Small intestine (tissue), 16 donors: ENCODE measurements around the gene DEK. TPM values are rescaled to one million over a fixed set of nuclear protein-coding genes. Genes with fewer than 3 reads are reported as not detected.
"Not testable (repeated sequence)": the region's sequence is repeated elsewhere in the genome, so short reads cannot be mapped to it uniquely, and the experiment has no call there.

Experiments used
- DNase-seq, 2 donors: peaks; one replicate each; pipeline versions ENCODE4 v3.0.0 to v3.0.0-alpha.2; 2013
- FAIRE-seq: peaks from 2 replicates; lab custom pipeline; 2012; peaks lifted over from hg19 to GRCh38; lab: Jason Lieb, UNC
- H3K27ac ChIP-seq, 3 donors: one replicate each; pipeline ENCODE4 v1.5.1; 2013; ENCODE audit warnings: low read length in 2 of 3, mild to moderate bottlenecking in 2 of 3, control low read depth in 1 of 3, inconsistent platforms in 1 of 3, low read depth in 1 of 3, moderate library complexity in 1 of 3
- H3K27me3 ChIP-seq, 3 donors: one replicate each; pipeline ENCODE4 v1.6.1; 2013; ENCODE audit warnings: low read length in 3 of 3, inconsistent platforms in 1 of 3; ENCODE audit not compliant: control insufficient read depth in 3 of 3, insufficient read depth in 3 of 3
- H3K36me3 ChIP-seq, 3 donors: one replicate each; pipeline ENCODE4 v1.6.1; 2013; ENCODE audit warnings: low read length in 3 of 3, inconsistent platforms in 1 of 3, low read depth in 1 of 3, mild to moderate bottlenecking in 1 of 3, moderate library complexity in 1 of 3; ENCODE audit not compliant: control insufficient read depth in 3 of 3, insufficient read depth in 2 of 3
- H3K4me1 ChIP-seq, 3 donors: one replicate each; pipeline ENCODE4 v1.6.1; 2013; ENCODE audit warnings: low read length in 2 of 3, inconsistent platforms in 1 of 3, low read depth in 1 of 3, mild to moderate bottlenecking in 1 of 3, moderate library complexity in 1 of 3; ENCODE audit not compliant: control insufficient read depth in 3 of 3, insufficient read depth in 2 of 3
- H3K4me3 ChIP-seq, 3 donors: one replicate each; pipeline ENCODE4 v1.5.1; 2013; ENCODE audit warnings: low read length in 3 of 3, control low read depth in 1 of 3, inconsistent platforms in 1 of 3, low read depth in 1 of 3, mild to moderate bottlenecking in 1 of 3, moderate library complexity in 1 of 3
- H3K9me3 ChIP-seq, 2 donors: one replicate each; pipeline ENCODE4 v1.6.1; 2013; ENCODE audit warnings: low read depth in 1 of 2, low read length in 1 of 2; ENCODE audit not compliant: control insufficient read depth in 2 of 2, insufficient read depth in 1 of 2
- WGBS, 3 donors: extraction: QIAGEN DNeasy Blood & Tissue Kit; methylation state at CpG; one replicate each; pipeline ENCODE4 v1.1.7; 2013; 5-methylcytosine and 5-hydroxymethylcytosine counted together
- long read RNA-seq, 10 donors: transcript quantifications; one replicate each; lab custom pipeline, GENCODE V29; 2026
- polyA plus RNA-seq, 4 donors: library from polyadenylated mRNA; stranded (reverse) in 3 of 4; unstranded in 1 of 4; fragments of 200-250 nt in 3 of 4; fragments of 120-200 nt in 1 of 4; gene quantifications; one replicate each; pipeline versions ENCODE4 v1.2.1 to v1.2.3, GENCODE V29; 2013
- donor health status: healthy with polysubstance abuse.
- donor health status: control.
- donor health status: control.
- donor health status: Bipolar disorder and iron deficiency.
- donor health status: healthy.

The DEK gene, protein sequence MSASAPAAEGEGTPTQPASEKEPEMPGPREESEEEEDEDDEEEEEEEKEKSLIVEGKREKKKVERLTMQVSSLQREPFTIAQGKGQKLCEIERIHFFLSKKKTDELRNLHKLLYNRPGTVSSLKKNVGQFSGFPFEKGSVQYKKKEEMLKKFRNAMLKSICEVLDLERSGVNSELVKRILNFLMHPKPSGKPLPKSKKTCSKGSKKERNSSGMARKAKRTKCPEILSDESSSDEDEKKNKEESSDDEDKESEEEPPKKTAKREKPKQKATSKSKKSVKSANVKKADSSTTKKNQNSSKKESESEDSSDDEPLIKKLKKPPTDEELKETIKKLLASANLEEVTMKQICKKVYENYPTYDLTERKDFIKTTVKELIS
- polyA plus RNA-seq: 100 to 1,000 TPM in 1 of 4 donors, 10 to 100 TPM in 3; 55.7 to 113 (median 69.2) TPM
- long read RNA-seq, donor 1, transcript DEK-202 (11 exons, 3,427 nt): major isoform, 17 of 91 reads
- long read RNA-seq, donor 1, partial matches to known transcripts: 70 of 91 reads
- long read RNA-seq, donor 1, other reads (novel, unspliced or antisense): 0 of 91 reads
- long read RNA-seq, donor 2, transcript DEK-202 (11 exons, 3,427 nt): major isoform, 6 of 13 reads
- long read RNA-seq, donor 2, partial matches to known transcripts: 7 of 13 reads
- long read RNA-seq, donor 2, other reads (novel, unspliced or antisense): 0 of 13 reads
- long read RNA-seq, donor 3, partial matches to known transcripts: 40 of 49 reads
- long read RNA-seq, donor 3, other reads (novel, unspliced or antisense): 0 of 49 reads
- long read RNA-seq, donor 4, partial matches to known transcripts: 0 of 2 reads
- long read RNA-seq, donor 4, other reads (novel, unspliced or antisense): 0 of 2 reads
- long read RNA-seq, donor 5, partial matches to known transcripts: 5 of 8 reads
- long read RNA-seq, donor 5, other reads (novel, unspliced or antisense): 0 of 8 reads
- long read RNA-seq, donor 6, transcript DEK-202 (11 exons, 3,427 nt): major isoform, 7 of 13 reads
- long read RNA-seq, donor 6, partial matches to known transcripts: 5 of 13 reads
- long read RNA-seq, donor 6, other reads (novel, unspliced or antisense): 0 of 13 reads
- long read RNA-seq, donor 7, transcript DEK-202 (11 exons, 3,427 nt): major isoform, 25 of 419 reads
- long read RNA-seq, donor 7, partial matches to known transcripts: 388 of 419 reads
- long read RNA-seq, donor 7, other reads (novel, unspliced or antisense): 0 of 419 reads
- long read RNA-seq, donor 8: 0 reads
- long read RNA-seq, donor 9, partial matches to known transcripts: 0 of 2 reads
- long read RNA-seq, donor 9, other reads (novel, unspliced or antisense): 0 of 2 reads
- long read RNA-seq, donor 10, transcript DEK-202 (11 exons, 3,427 nt): major isoform, 11 of 53 reads
- long read RNA-seq, donor 10, partial matches to known transcripts: 40 of 53 reads
- long read RNA-seq, donor 10, other reads (novel, unspliced or antisense): 0 of 53 reads

DNA sequence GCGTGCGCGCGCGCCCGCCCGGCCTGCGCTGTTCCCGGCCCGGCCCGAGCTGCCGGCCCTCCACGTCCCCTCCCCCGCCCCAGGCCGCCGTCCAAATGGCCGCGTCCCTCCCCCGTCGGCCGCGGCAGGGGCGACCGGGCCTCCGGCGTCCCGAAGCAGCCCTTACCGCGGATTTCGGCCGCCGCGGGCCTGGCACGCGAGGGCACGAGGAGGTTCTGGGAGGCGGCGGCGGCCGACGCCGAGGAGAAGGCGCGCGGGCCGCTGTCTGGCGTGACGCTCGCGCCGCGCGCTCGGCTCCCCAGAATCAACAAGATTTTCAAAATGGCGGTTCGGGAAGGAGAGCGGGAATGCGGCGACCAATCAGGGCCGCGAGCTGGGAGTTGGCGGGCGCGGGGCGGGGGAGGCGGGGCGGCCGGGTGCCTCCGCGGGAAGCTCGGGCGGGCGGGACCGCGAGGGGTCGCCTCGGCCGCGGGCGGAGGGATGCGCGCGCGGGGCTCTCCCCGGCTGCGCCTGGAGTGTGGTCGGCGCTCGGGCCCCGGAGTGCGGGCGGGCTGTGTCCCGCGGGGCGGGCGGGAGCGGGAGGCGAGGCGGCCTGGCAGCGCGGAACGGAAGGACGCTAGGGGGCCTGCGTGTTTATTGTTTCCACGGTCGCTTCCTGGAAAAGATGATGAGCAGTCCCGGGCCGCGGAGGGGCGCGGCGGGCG, at the start of gene DEK:
Gene DEK (minus strand): TSS at position 312 of the 704 bp plus-strand sequence. CDS start 543 bp downstream, outside the sequence.
- H3K9me3 ChIP-seq: peaks cover 0 to 9% of the 10 kb centered on the region in 2 donors
- peaks cover 4 to 13% (median 6%) of the 10 kb centered on the region in 3 donors for H3K4me1 ChIP-seq
- peak within 1 kb of the TSS; percentile 81 to 97 (median 84) for H3K27ac ChIP-seq
- peak within 1 kb of the TSS; percentile 83 to 92 (median 90) for H3K4me3 ChIP-seq
- DNase-seq (peak; percentile 84 to 94), FAIRE-seq (no peak)
- no peaks in the 10 kb centered on the region for H3K27me3 ChIP-seq
- 0 to 1% (median 1%) methylated on average over 74 to 113 of the region's 113 CpGs for WGBS, 3 donors
- peaks cover 0 to 10% (median 0%) of the 10 kb centered on the region in 3 donors for H3K36me3 ChIP-seq

DNA sequence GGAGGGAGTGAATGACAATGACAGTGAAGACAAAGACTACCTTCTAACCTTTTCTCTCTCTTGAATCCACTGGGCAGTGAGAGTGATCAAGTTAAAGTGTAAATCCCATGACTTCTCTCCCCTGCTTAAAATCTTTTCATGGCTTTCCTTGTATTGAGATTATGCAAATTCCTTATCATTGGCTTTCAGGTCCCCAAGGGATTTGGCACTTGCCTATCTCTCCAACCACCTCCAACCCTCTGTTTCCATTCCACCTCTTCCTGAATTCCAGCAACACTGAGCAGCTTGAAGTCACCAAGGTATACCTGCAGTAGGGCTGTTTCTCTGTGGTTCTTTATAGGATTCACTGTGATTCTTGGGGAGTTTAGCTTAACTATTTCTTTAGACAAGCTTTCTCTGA, 48.0 kb upstream of the DEK start:
- no peaks in the 10 kb centered on the region for H3K36me3 ChIP-seq
- peaks cover 0 to 7% of the 10 kb centered on the region in 2 donors for H3K9me3 ChIP-seq
- H3K4me3 ChIP-seq: no peak overlapping the region
- H3K27ac ChIP-seq: no peak overlapping the region
- no peaks in the 10 kb centered on the region for H3K4me1 ChIP-seq
- DNase-seq (no peak), FAIRE-seq (no peak)
- H3K27me3 ChIP-seq: peaks cover 0 to 1% (median 0%) of the 10 kb centered on the region in 3 donors

DNA sequence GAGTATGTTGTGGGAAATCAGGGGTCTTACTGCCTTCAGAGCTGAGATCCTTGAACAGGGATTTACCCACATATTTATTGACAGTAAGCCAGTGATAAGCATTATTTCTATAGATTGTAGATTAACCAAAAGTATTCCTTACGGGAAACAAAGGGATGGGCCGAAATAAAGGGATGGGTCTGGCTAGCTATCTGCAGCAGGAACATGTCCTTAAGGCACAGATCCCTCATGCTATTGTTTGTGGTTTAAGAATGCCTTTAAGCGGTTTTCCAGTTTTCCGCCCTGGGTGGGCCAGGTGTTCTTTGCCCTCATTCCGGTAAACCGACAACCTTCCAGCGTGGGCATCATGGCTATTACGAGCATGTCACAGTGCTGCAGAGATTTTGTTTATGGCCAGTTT, 45.7 kb upstream of the DEK start:
- 72 to 96% (median 87%) methylated on average over 8 of the region's 8 CpGs for whole genome bisulfite sequencing, 3 donors

DNA sequence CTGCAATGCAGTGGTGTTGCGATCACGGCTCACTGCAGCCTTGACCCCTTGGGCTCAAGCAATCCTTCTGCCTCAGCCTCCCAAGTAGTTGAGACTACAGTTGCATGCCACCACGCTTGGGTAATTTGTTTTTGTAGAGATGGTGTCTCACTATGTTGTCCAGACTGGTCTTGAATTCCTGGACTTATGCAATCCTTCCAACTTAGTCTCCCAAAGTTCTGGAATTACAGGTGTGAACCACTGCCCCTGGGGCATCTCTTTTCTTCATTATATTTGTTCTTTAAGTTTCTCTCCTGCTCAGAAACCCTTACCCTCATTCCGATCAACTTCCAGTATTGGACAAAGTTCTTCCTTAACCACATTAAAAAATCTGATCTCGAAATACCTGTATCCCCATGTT, 44.7 kb upstream of the DEK start:
- Histone ChIP-seq H3K27ac (no peak overlapping the region), H3K36me3 (no peaks in the 10 kb centered on the region), H3K9me3 (peaks cover 0 to 7% of the 10 kb centered on the region in 2 donors), H3K4me1 (no peaks in the 10 kb centered on the region), H3K4me3 (no peak overlapping the region), H3K27me3 (peaks cover 0 to 1% (median 0%) of the 10 kb centered on the region in 3 donors)
- WGBS, 3 donors: 91 to 94% (median 91%) methylated on average over 5 of the region's 5 CpGs
- DNase-seq (no peak), FAIRE-seq (no peak)

More for the DNA sequence above, 45.7 kb upstream of the DEK start:
- not testable (repeated sequence) for H3K9me3 ChIP-seq, H3K4me1 ChIP-seq, H3K36me3 ChIP-seq, H3K4me3 ChIP-seq, DNase-seq, FAIRE-seq, H3K27me3 ChIP-seq, H3K27ac ChIP-seq

DNA sequence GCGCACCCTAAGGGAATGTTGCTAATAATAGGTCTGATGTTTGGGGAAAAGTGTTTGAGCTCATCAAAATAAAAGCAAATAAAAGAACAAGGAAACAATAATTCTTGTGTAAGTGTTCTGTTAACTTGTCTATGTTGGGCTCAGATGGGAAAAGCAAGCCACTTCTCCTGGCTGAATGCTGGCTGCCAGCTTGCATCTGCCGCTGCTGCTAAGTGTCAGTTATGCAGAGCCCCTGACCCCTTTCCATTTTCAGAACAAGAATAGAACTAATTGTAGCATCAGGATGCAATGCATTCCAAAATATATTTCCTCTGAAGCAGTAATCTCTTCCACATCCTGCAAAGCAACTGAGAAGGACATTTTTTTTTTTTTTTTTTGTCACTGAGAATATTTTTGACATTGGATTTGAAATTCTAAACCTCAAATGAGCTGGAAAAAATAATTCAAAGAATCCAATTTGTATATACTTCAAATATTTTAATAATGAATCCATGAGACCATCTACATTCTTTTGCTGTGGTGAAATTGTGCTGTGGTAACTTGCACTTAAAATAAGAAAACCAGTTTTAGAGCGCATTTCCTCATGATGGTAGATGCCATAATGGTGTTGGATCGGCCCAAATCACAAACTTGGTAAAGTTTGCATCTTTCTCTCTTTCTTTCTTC, 43.9 kb upstream of the DEK start:
- WGBS, 3 donors: 75 to 81% (median 80%) methylated on average over 4 of the region's 4 CpGs
- FAIRE-seq: no peak

DNA sequence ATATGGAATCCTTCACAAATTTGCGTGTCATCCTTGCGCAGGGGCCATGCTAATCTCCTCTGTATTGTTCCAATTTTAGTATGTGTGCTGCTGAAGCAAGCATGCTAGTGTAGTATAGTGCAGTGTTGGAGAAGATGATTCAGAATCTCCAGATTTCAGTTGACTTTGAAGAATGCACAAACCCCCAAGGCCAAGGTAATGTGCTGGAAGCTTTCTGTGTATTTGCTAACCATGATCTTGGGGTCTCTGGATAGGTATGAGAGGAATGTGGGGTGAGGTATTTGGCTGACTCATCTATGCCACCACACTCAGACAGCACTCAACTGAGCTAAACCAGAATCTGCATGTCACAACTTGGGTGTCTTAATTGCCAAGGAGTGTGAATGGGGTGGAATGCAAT, 42.6 kb upstream of the DEK start:
- no peak overlapping the region for H3K4me3 ChIP-seq
- no peak overlapping the region for H3K27ac ChIP-seq
- peaks cover 0 to 7% of the 10 kb centered on the region in 2 donors for H3K9me3 ChIP-seq
- DNase-seq (no peak), FAIRE-seq (no peak)
- 93 to 99% (median 96%) methylated on average over 2 of the region's 2 CpGs for WGBS, 3 donors
- H3K27me3 ChIP-seq: peaks cover 0 to 1% (median 0%) of the 10 kb centered on the region in 3 donors
- H3K36me3 ChIP-seq: no peaks in the 10 kb centered on the region
- H3K4me1 ChIP-seq: no peaks in the 10 kb centered on the region

More for the DNA sequence above, 43.9 kb upstream of the DEK start:
- peaks cover 0 to 7% of the 10 kb centered on the region in 2 donors for H3K9me3 ChIP-seq
- peaks cover 0 to 1% (median 0%) of the 10 kb centered on the region in 3 donors for H3K27me3 ChIP-seq
- DNase-seq: no peak
- no peak overlapping the region for H3K4me3 ChIP-seq
- no peaks in the 10 kb centered on the region for H3K4me1 ChIP-seq
- no peak overlapping the region for H3K27ac ChIP-seq
- no peaks in the 10 kb centered on the region for H3K36me3 ChIP-seq
